Measurements from ENCODE around the gene MYLK. TPM values are rescaled to one million over a fixed set of nuclear protein-coding genes. Genes with fewer than 3 reads are reported as not detected.

Gene MYLK
- total and polyA plus RNA-seq, 2 experiments from 2014 or later, result 13.1 to 27.1 TPM

DNA sequence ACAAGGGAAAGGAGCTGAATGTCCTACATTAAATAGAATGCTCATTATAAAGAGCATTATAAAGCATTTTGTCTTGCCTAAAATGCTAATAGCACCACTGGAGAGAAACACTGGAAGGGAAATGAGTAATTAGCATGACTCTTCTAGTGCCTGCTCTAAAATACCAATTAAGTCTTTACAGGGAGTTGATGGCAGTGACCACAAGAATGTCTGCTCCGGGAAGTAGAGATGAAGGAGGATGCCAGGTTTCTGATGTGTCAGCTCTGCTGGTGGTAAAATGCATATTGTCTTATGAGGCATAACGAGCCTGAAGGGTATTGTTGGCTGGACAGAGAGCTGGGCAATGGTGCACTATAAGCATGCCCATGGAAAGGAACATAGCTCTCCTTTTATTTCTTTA is 49.5 kb downstream of the MYLK start:
- Histone ChIP-seq H3K27ac (no peak overlapping the region), H4K20me1 (ENCODE audit: insufficient read depth, poor library complexity, severe bottlenecking) (no peaks in the 10 kb centered on the region), H3K9me3 (ENCODE audit: low read depth) (no peaks in the 10 kb centered on the region), H3K27me3 (no peaks in the 10 kb centered on the region), H3K79me2 (no peaks in the 10 kb centered on the region), H2AFZ (no peak overlapping the region), H3K9me2 (replicated peaks; ENCODE audit: insufficient read depth) (no peaks in the 10 kb centered on the region), H3K4me3 (no peak overlapping the region), H3K4me2 (no peak overlapping the region), H3K36me3 (replicated peaks; ENCODE audit: insufficient read depth, low read depth) (no peaks in the 10 kb centered on the region), H3K4me1 (ENCODE audit: insufficient read depth) (no peaks in the 10 kb centered on the region)
- no peak for TF ChIP-seq EZH2phosphoT487 (IDR thresholded peaks at IDR 0.05; ENCODE audit: low read depth, severe bottlenecking, unreplicated experiment)
- TF ChIP-seq EZH2 (IDR thresholded peaks at IDR 0.05; ENCODE audit: borderline replicate concordance), result no peak
- TF ChIP-seq, protein P1, sequence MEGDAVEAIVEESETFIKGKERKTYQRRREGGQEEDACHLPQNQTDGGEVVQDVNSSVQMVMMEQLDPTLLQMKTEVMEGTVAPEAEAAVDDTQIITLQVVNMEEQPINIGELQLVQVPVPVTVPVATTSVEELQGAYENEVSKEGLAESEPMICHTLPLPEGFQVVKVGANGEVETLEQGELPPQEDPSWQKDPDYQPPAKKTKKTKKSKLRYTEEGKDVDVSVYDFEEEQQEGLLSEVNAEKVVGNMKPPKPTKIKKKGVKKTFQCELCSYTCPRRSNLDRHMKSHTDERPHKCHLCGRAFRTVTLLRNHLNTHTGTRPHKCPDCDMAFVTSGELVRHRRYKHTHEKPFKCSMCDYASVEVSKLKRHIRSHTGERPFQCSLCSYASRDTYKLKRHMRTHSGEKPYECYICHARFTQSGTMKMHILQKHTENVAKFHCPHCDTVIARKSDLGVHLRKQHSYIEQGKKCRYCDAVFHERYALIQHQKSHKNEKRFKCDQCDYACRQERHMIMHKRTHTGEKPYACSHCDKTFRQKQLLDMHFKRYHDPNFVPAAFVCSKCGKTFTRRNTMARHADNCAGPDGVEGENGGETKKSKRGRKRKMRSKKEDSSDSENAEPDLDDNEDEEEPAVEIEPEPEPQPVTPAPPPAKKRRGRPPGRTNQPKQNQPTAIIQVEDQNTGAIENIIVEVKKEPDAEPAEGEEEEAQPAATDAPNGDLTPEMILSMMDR (IDR thresholded peaks at IDR 0.05; ENCODE audit: poor library complexity), result no peak
- WGBS (ENCODE audit: low lambda C conversion rate, missing lambda C conversion rate), result 76% methylated on average over 2 of the region's 2 CpGs
- no peak for DNase-seq (ENCODE audit: low spot score)

DNA sequence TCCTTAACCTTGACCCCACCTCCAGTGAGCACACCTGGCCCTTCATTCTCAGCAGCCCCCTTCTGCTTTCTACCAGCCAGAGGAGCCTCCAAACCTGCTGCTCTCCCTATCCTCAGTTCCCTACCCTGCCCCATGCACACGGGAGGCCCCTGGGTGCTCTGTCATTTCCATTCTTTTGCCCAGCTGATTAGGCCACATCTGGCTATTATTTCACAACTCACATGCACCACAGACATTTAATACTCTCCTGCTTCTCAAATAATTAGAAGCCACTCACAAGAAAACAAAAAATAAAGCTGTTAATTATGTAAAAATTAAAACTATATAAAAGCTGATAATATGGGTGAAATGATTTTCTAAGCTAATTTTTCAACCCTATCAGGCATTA is 50.7 kb downstream of the MYLK start:
- Histone ChIP-seq H3K4me3 (no peak overlapping the region), H3K4me2 (no peak overlapping the region), H3K27me3 (no peaks in the 10 kb centered on the region), H2AFZ (no peak overlapping the region), H3K27ac (no peak overlapping the region), H3K9me2 (replicated peaks; ENCODE audit: insufficient read depth) (no peaks in the 10 kb centered on the region), H3K79me2 (no peaks in the 10 kb centered on the region), H3K36me3 (replicated peaks; ENCODE audit: insufficient read depth, low read depth) (no peaks in the 10 kb centered on the region), H4K20me1 (ENCODE audit: insufficient read depth, poor library complexity, severe bottlenecking) (no peaks in the 10 kb centered on the region), H3K4me1 (ENCODE audit: insufficient read depth) (no peaks in the 10 kb centered on the region), H3K9me3 (ENCODE audit: low read depth) (no peaks in the 10 kb centered on the region)
- WGBS (ENCODE audit: low lambda C conversion rate, missing lambda C conversion rate), result 80% methylated on average over 1 of the region's 1 CpG
- TF ChIP-seq, protein P1 (IDR thresholded peaks at IDR 0.05; ENCODE audit: poor library complexity), result no peak
- no peak for TF ChIP-seq EZH2phosphoT487 (IDR thresholded peaks at IDR 0.05; ENCODE audit: low read depth, severe bottlenecking, unreplicated experiment)
- no peak for TF ChIP-seq EZH2 (IDR thresholded peaks at IDR 0.05; ENCODE audit: borderline replicate concordance)
- no peak for DNase-seq (ENCODE audit: low spot score)

DNA sequence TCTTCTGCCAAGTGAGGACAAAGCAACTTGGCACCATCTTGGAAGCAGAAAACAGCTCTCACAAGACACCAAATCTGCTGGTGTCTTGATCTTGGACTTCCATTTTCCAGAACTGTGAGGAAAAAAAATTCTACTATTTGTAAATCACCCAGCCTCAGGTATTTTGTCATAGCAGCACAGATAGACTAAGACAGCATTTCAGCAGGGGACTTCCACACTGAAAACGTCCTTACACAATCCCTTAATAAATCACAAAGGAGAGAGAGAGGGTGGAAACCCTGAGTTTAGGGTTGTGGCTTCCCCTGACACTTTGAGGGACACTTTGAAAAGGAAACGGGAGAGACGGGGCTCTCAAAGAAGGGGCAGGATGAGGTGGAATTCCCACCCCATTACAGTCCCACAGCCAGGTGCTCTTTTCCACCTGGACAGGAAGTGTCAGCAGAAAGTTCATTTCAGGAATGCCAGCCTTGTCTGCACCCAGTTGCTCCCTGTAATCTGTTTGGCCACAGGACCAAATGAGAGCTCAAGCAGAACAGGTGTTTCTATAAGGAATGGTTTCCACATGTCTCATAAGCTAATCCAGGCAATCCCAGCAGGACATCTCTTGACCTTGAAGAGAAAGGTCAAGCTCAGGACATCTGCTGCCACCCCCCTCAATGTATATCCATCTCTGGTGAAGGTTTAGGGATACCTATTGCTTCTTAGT is 51.3 kb downstream of the MYLK start:
- no peaks in the 10 kb centered on the region for H3K79me2 ChIP-seq
- TF ChIP-seq, protein P1 (IDR thresholded peaks at IDR 0.05; ENCODE audit: poor library complexity), result no peak
- TF ChIP-seq EZH2phosphoT487 (IDR thresholded peaks at IDR 0.05; ENCODE audit: low read depth, severe bottlenecking, unreplicated experiment) (no peak), EZH2 (IDR thresholded peaks at IDR 0.05; ENCODE audit: borderline replicate concordance) (no peak)
- H3K4me1 ChIP-seq (ENCODE audit: insufficient read depth), result no peaks in the 10 kb centered on the region
- H3K4me2 ChIP-seq, result no peak overlapping the region
- no peak overlapping the region for H3K4me3 ChIP-seq
- H3K27me3 ChIP-seq, result no peaks in the 10 kb centered on the region
- no peaks in the 10 kb centered on the region for H3K36me3 ChIP-seq (replicated peaks; ENCODE audit: insufficient read depth, low read depth)
- no peaks in the 10 kb centered on the region for H3K9me3 ChIP-seq (ENCODE audit: low read depth)
- no peak overlapping the region for H3K27ac ChIP-seq
- no peaks in the 10 kb centered on the region for H3K9me2 ChIP-seq (replicated peaks; ENCODE audit: insufficient read depth)
- 78% methylated on average over 3 of the region's 3 CpGs for whole genome bisulfite sequencing (ENCODE audit: low lambda C conversion rate, missing lambda C conversion rate)
- DNase-seq (ENCODE audit: low spot score), result no peak
- H2AFZ ChIP-seq, result no peak overlapping the region
- no peaks in the 10 kb centered on the region for H4K20me1 ChIP-seq (ENCODE audit: insufficient read depth, poor library complexity, severe bottlenecking)
